ENCODE measurements around the gene FAM236D.
"Not testable (repeated sequence)": the region's sequence is repeated elsewhere in the genome, so short reads cannot be mapped to it uniquely, and the experiment has no call there.

The FAM236D gene

GRCh38 chrX:72808110-72808509 is at the start of gene FAM236D:
FAM236D (minus strand) TSS chrX:72808210; CDS start chrX:72808110, 100 bp downstream.
- not testable (repeated sequence) for DNase-seq

- DNase-seq, result not testable (repeated sequence)
These were observed 29.5 kb upstream of the FAM236D start for GRCh38 chrX:72837532-72837931.

GRCh38 chrX:72830701-72831100 is 22.7 kb upstream of the FAM236D start:
- DNase-seq, result not testable (repeated sequence)

- not testable (repeated sequence) for DNase-seq
These were observed 17.6 kb downstream of the FAM236D start for GRCh38 chrX:72790390-72790789.

GRCh38 chrX:72788142-72788541 is 19.9 kb downstream of the FAM236D start:
- DNase-seq, result not testable (repeated sequence)

GRCh38 chrX:72783964-72784363 is 24.0 kb downstream of the FAM236D start:
- DNase-seq, result not testable (repeated sequence)

- not testable (repeated sequence) for DNase-seq
These were observed 24.6 kb downstream of the FAM236D start for GRCh38 chrX:72783365-72783936.

GRCh38 chrX:72782560-72782959 is 25.4 kb downstream of the FAM236D start, which contains the start of gene FAM236B:
FAM236B (minus strand) TSS chrX:72782660; CDS start chrX:72782560, 100 bp downstream.
- not testable (repeated sequence) for DNase-seq

GRCh38 chrX:72778146-72778545 is 29.9 kb downstream of the FAM236D start:
- not testable (repeated sequence) for DNase-seq

GRCh38 chrX:72777467-72777790 is 30.6 kb downstream of the FAM236D start:
- DNase-seq, result not testable (repeated sequence)

GRCh38 chrX:72776653-72777466 is 31.1 kb downstream of the FAM236D start, which contains the start of gene DMRTC1B:
DMRTC1B (plus strand) TSS chrX:72776890; CDS start chrX:72845136, 68,246 bp downstream.
- DNase-seq, result not testable (repeated sequence)

GRCh38 chrX:72760454-72760853 is 47.6 kb downstream of the FAM236D start:
- not testable (repeated sequence) for DNase-seq

Measured in CD4-positive, alpha-beta T cell treated with Interleukin-15 for 1 hour (primary cell).